A673 (cell line): ENCODE results near the gene ADAMTSL1. TPM values are rescaled to one million over a fixed set of nuclear protein-coding genes. Genes with fewer than 3 reads are reported as not detected.

Experiments used
- BruUV-seq: library from RNA; stranded (reverse); fragments of 400-500 nt; replicated peaks from 2 replicates; lab custom pipeline; 2021; lab: Mats Ljungman, UMichigan
- CTCF ChIA-PET: fragments of 300-600 bp; sonication (Branson Sonifier 250); formaldehyde crosslinking; loops from one replicate; lab custom pipeline; 2022; ENCODE audit warnings: antibody characterized with exemption; lab: Charles Lee
- POLR2A ChIA-PET: fragments of 300-600 bp; sonication (Branson Sonifier 250); formaldehyde crosslinking; loops from one replicate; lab custom pipeline; 2022; ENCODE audit warnings: antibody characterized with exemption; ENCODE audit not compliant: low non-redundant PET; lab: Charles Lee
- DNase-seq: peaks from one replicate; pipeline ENCODE4 v3.0.0-alpha.2; 2015; ENCODE audit warnings: low spot score
- H3K27ac ChIP-seq: fragments of 200-600 bp; sonication (generic); 2 replicates; pipeline ENCODE4 v1.5.1; 2016; ENCODE audit warnings: mixed run types, low read depth, mild to moderate bottlenecking, mixed read lengths, antibody characterized with exemption, low read length; ENCODE audit not compliant: poor library complexity, severe bottlenecking
- H3K27me3 ChIP-seq: fragments of 200-600 bp; sonication (generic); replicated peaks from 2 replicates; pipeline ENCODE4 v1.6.1; 2017; ENCODE audit warnings: mixed run types, low read depth, mild to moderate bottlenecking, mixed read lengths, antibody characterized with exemption, low read length; ENCODE audit not compliant: insufficient read depth, poor library complexity
- H3K36me3 ChIP-seq: fragments of 200-600 bp; sonication (generic); 2 replicates; pipeline ENCODE4 v1.6.1; 2016; ENCODE audit warnings: mixed run types, mild to moderate bottlenecking, mixed read lengths, antibody characterized with exemption, low read length; ENCODE audit not compliant: insufficient read depth, poor library complexity, severe bottlenecking
- H3K4me1 ChIP-seq: fragments of 200-600 bp; sonication (generic); 2 replicates; pipeline ENCODE4 v1.6.1; 2017; ENCODE audit warnings: mixed run types, mild to moderate bottlenecking, mixed read lengths, antibody characterized with exemption, low read length; ENCODE audit not compliant: insufficient read depth, poor library complexity, severe bottlenecking
- H3K4me3 ChIP-seq: fragments of 200-600 bp; sonication (generic); 2 replicates; pipeline ENCODE4 v1.5.1; 2016; ENCODE audit warnings: low read depth, mixed run types, mild to moderate bottlenecking, mixed read lengths, low read length; ENCODE audit not compliant: poor library complexity, severe bottlenecking
- H3K9me3 ChIP-seq: fragments of 200-600 bp; sonication (generic); 2 replicates; pipeline ENCODE4 v1.6.1; 2016; ENCODE audit warnings: mixed run types, low read depth, mild to moderate bottlenecking, mixed read lengths, antibody characterized with exemption, low read length; ENCODE audit not compliant: poor library complexity, severe bottlenecking
- EZH2 ChIP-seq: fragments of 200-600 bp; sonication (generic); IDR thresholded peaks from 2 replicates; pipeline ENCODE4 v1.6.1; 2017; ENCODE audit warnings: borderline replicate concordance, low read depth, mild to moderate bottlenecking, mixed read lengths, antibody characterized with exemption, low read length; ENCODE audit not compliant: poor library complexity, severe bottlenecking
- intact Hi-C: fragments of 100-400 bp; cut with micrococcal nuclease; formaldehyde crosslinking; loops from one replicate; pipeline ENCODE4 v1.10.0; 2022; ENCODE audit not compliant: unreplicated experiment
- total RNA-seq: library from RNA; stranded (reverse); gene quantifications from 2 replicates; pipeline ENCODE4 v1.2.3, GENCODE V29; 2021
- TF ChIP-seq, protein P1 (sequence below): fragments of 300-800, 200-600 bp; sonication (generic); conservative IDR thresholded peaks from 2 replicates; pipeline ENCODE4 v1.5.1; 2017; ENCODE audit warnings: low read depth, mild to moderate bottlenecking, antibody characterized with exemption, low read length, moderate library complexity, mixed read lengths

Gene ADAMTSL1
- total RNA-seq, 1 experiment from 2014 or later = not detected

DNA sequence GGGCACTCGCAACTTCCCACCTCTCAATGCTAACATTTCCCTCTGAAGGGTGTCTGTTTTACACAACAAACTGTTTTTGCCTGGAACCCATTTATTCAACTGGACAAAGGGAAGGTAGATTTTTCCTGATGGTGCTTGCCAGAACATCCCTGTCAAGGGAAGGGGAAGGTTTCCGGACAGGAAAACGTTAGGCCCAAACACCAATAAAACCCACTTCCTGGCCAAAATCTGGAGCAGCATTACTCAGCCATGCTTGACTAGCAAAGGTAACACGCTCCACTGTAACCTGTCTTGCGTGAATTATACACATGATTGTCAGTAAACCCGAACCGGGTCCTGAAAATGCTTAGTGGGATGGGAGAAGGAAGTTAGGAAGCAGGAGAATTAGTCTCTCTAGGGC lies 468.8 kb downstream of the ADAMTSL1 start:
- ChIA-PET CTCF (no interaction called here), POLR2A (no interaction called here)
- no TSS peak for BruUV-seq
- Histone ChIP-seq H3K27ac (no peak overlapping the region), H3K4me3 (no peak overlapping the region), H3K4me1 (no peaks in the 10 kb centered on the region), H3K36me3 (no peaks in the 10 kb centered on the region), H3K27me3 (no peaks in the 10 kb centered on the region), H3K9me3 (no peaks in the 10 kb centered on the region)
- DNase-seq = no peak
- no peak for TF ChIP-seq EZH2
- TF ChIP-seq, protein P1, sequence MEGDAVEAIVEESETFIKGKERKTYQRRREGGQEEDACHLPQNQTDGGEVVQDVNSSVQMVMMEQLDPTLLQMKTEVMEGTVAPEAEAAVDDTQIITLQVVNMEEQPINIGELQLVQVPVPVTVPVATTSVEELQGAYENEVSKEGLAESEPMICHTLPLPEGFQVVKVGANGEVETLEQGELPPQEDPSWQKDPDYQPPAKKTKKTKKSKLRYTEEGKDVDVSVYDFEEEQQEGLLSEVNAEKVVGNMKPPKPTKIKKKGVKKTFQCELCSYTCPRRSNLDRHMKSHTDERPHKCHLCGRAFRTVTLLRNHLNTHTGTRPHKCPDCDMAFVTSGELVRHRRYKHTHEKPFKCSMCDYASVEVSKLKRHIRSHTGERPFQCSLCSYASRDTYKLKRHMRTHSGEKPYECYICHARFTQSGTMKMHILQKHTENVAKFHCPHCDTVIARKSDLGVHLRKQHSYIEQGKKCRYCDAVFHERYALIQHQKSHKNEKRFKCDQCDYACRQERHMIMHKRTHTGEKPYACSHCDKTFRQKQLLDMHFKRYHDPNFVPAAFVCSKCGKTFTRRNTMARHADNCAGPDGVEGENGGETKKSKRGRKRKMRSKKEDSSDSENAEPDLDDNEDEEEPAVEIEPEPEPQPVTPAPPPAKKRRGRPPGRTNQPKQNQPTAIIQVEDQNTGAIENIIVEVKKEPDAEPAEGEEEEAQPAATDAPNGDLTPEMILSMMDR = no peak
- intact Hi-C loops = no loop called here

DNA sequence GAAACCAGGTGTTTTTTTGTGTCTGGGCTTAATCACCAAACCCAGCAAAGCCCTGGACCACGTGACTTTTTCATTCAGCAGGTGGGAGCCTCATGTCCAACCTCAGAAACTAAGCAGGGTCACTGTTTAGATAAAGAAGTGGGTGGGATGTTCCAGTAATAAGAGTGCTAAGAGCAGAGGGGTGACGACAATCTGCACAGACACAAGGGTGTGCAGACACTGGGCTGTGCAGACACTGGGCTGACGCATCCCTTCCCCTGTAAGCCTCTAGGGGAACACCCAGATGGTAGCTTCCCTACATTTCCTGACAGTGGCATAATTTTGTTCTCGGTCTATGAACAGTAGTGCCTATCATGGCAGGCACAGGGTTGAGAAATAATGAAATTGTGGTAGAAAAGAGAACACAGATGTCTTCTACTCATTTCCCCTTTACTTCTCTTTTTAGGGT lies 474.0 kb downstream of the ADAMTSL1 start:
- Histone ChIP-seq H3K4me1 (no peaks in the 10 kb centered on the region), H3K9me3 (no peaks in the 10 kb centered on the region), H3K4me3 (no peak overlapping the region), H3K36me3 (no peaks in the 10 kb centered on the region), H3K27me3 (no peaks in the 10 kb centered on the region), H3K27ac (no peak overlapping the region)
- TF ChIP-seq, protein P1 = no peak
- TF ChIP-seq EZH2 = no peak
- BruUV-seq = no TSS peak
- DNase-seq = no peak
- ChIA-PET CTCF (no interaction called here), POLR2A (no interaction called here)
- intact Hi-C loops = no loop called here

DNA sequence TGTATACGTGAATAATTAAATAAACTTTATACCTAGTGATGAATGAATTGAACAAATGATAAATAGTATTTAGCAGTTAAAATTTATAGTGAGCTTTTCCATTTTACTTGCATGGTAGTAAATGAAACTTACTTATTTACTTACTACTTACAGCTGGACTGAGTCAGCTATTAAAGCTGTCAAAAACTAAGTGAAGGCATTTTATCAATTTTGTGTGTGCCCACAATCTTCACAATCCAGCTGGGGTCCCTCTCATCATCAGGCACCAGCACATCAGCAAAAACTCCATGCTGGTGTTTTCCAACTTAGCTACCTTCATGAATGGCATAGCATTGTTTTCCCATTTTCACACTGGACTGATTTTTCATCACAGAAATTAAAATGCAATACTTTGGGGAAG lies 478.0 kb downstream of the ADAMTSL1 start:
- Histone ChIP-seq H3K27me3 (no peaks in the 10 kb centered on the region), H3K9me3 (no peaks in the 10 kb centered on the region), H3K4me1 (no peaks in the 10 kb centered on the region), H3K4me3 (no peak overlapping the region), H3K36me3 (no peaks in the 10 kb centered on the region), H3K27ac (no peak overlapping the region)
- ChIA-PET POLR2A (no interaction called here), CTCF (no interaction called here)
- intact Hi-C loops = no loop called here
- no TSS peak for BruUV-seq
- DNase-seq = no peak
- TF ChIP-seq, protein P1 = no peak
- TF ChIP-seq EZH2 = no peak
